Measurements from ENCODE around the gene SORCS1.

Gene SORCS1

GRCh38 chr10:106804992-106805582, 359.4 kb downstream of the SORCS1 start:
- no peak overlapping the region for H2AFZ ChIP-seq (ENCODE audit: low read depth, low read length, severe bottlenecking)
- no peaks in the 10 kb centered on the region for H4K20me1 ChIP-seq (ENCODE audit: low read depth, low read length)
- no peaks in the 10 kb centered on the region for H3K36me3 ChIP-seq (ENCODE audit: low read length)
- no peaks in the 10 kb centered on the region for H3K9me3 ChIP-seq (ENCODE audit: insufficient read depth, low read length)
- H3K4me3 ChIP-seq (ENCODE audit: insufficient read depth, low read length, poor library complexity, severe bottlenecking) = no peak overlapping the region
- H3K79me2 ChIP-seq (ENCODE audit: insufficient read depth, low read length) = no peaks in the 10 kb centered on the region
- H3K4me2 ChIP-seq (ENCODE audit: low read depth, low read length, poor library complexity, severe bottlenecking) = no peak overlapping the region
- H3K27me3 ChIP-seq (ENCODE audit: low read length) = no peaks in the 10 kb centered on the region
- no peaks in the 10 kb centered on the region for H3F3A ChIP-seq (ENCODE audit: insufficient read depth)
- no peaks in the 10 kb centered on the region for H3K9me2 ChIP-seq (replicated peaks; ENCODE audit: insufficient read depth, low read length)
- H3K9ac ChIP-seq (ENCODE audit: low read length) = no peak overlapping the region
- TF ChIP-seq EZH2phosphoT487 (conservative IDR thresholded peaks at IDR 0.05; ENCODE audit: low read length) (no peak), CTCF (IDR thresholded peaks at IDR 0.05; ENCODE audit: insufficient read depth, low read length, poor library complexity, severe bottlenecking) (no peak)
- H3K27ac ChIP-seq (ENCODE audit: low read depth, low read length) = no peak overlapping the region

- no peaks in the 10 kb centered on the region for H3F3A ChIP-seq (ENCODE audit: insufficient read depth)
- no peaks in the 10 kb centered on the region for H4K20me1 ChIP-seq (ENCODE audit: low read depth, low read length)
- H3K36me3 ChIP-seq (ENCODE audit: low read length) = no peaks in the 10 kb centered on the region
- H3K9me3 ChIP-seq (ENCODE audit: insufficient read depth, low read length) = no peaks in the 10 kb centered on the region
- H3K9ac ChIP-seq (ENCODE audit: low read length) = no peak overlapping the region
- no peaks in the 10 kb centered on the region for H3K9me2 ChIP-seq (replicated peaks; ENCODE audit: insufficient read depth, low read length)
- no peak overlapping the region for H3K27ac ChIP-seq (ENCODE audit: low read depth, low read length)
- H3K27me3 ChIP-seq (ENCODE audit: low read length) = no peaks in the 10 kb centered on the region
- no peaks in the 10 kb centered on the region for H3K79me2 ChIP-seq (ENCODE audit: insufficient read depth, low read length)
- H3K4me2 ChIP-seq (ENCODE audit: low read depth, low read length, poor library complexity, severe bottlenecking) = no peak overlapping the region
- H2AFZ ChIP-seq (ENCODE audit: low read depth, low read length, severe bottlenecking) = no peak overlapping the region
- H3K4me3 ChIP-seq (ENCODE audit: insufficient read depth, low read length, poor library complexity, severe bottlenecking) = no peak overlapping the region
- TF ChIP-seq EZH2phosphoT487 (conservative IDR thresholded peaks at IDR 0.05; ENCODE audit: low read length) (no peak), CTCF (IDR thresholded peaks at IDR 0.05; ENCODE audit: insufficient read depth, low read length, poor library complexity, severe bottlenecking) (no peak)
Measured at GRCh38 chr10:106802949-106803348, 361.6 kb downstream of the SORCS1 start.

GRCh38 chr10:106799776-106800175, 364.7 kb downstream of the SORCS1 start:
- TF ChIP-seq EZH2phosphoT487 (conservative IDR thresholded peaks at IDR 0.05; ENCODE audit: low read length) (no peak), CTCF (IDR thresholded peaks at IDR 0.05; ENCODE audit: insufficient read depth, low read length, poor library complexity, severe bottlenecking) (no peak)
- H3K79me2 ChIP-seq (ENCODE audit: insufficient read depth, low read length) = no peaks in the 10 kb centered on the region

More at GRCh38 chr10:106799776-106800175, 364.7 kb downstream of the SORCS1 start:
- Histone ChIP-seq H2AFZ (ENCODE audit: low read depth, low read length, severe bottlenecking) (no peak overlapping the region), H3K4me2 (ENCODE audit: low read depth, low read length, poor library complexity, severe bottlenecking) (no peak overlapping the region), H4K20me1 (ENCODE audit: low read depth, low read length) (no peaks in the 10 kb centered on the region), H3K36me3 (ENCODE audit: low read length) (no peaks in the 10 kb centered on the region), H3K9me2 (replicated peaks; ENCODE audit: insufficient read depth, low read length) (no peaks in the 10 kb centered on the region), H3K9me3 (ENCODE audit: insufficient read depth, low read length) (no peaks in the 10 kb centered on the region), H3K4me3 (ENCODE audit: insufficient read depth, low read length, poor library complexity, severe bottlenecking) (no peak overlapping the region), H3K9ac (ENCODE audit: low read length) (no peak overlapping the region), H3K27me3 (ENCODE audit: low read length) (no peaks in the 10 kb centered on the region), H3F3A (ENCODE audit: insufficient read depth) (no peaks in the 10 kb centered on the region), H3K27ac (ENCODE audit: low read depth, low read length) (no peak overlapping the region)
